HG03066 (cell line): Measurements from ENCODE around the gene NUTM2E.
A peak's percentile ranks its signal among the peaks of the same experiment; 100 is the strongest.
"Not testable (repeated sequence)": the region's sequence is repeated elsewhere in the genome, so short reads cannot be mapped to it uniquely, and the experiment has no call there.

ENCODE experiments used
- ATAC-seq: cut with Tn5 transposase; IDR thresholded peaks from one replicate; pipeline ENCODE4 v1.9.1; 2021; ENCODE audit warnings: low read depth; ENCODE audit not compliant: unreplicated experiment

NUTM2E gene

GRCh38 chr10:79826496-79827215 is at the start of gene NUTM2E:
Gene NUTM2E (plus strand): TSS chr10:79826739. CDS start chr10:79841741, 15,002 bp downstream.
- ATAC-seq: peak; percentile 93

GRCh38 chr10:79777997-79778396 is 48.5 kb upstream of the NUTM2E start:
- ATAC-seq: not testable (repeated sequence)

- peak; percentile 93 for ATAC-seq
Measured at GRCh38 chr10:79779310-79779938, 47.1 kb upstream of the NUTM2E start.

GRCh38 chr10:79779992-79780391 is 46.5 kb upstream of the NUTM2E start:
- not testable (repeated sequence) for ATAC-seq

- ATAC-seq: not testable (repeated sequence)
Measured at GRCh38 chr10:79781584-79781983, 45.0 kb upstream of the NUTM2E start.

- not testable (repeated sequence) for ATAC-seq
Measured at GRCh38 chr10:79787455-79787952, 39.0 kb upstream of the NUTM2E start.

GRCh38 chr10:79789351-79789750 is 37.2 kb upstream of the NUTM2E start:
- not testable (repeated sequence) for ATAC-seq

GRCh38 chr10:79791906-79792517 is 34.5 kb upstream of the NUTM2E start:
- not testable (repeated sequence) for ATAC-seq

- ATAC-seq: not testable (repeated sequence)
Measured at GRCh38 chr10:79799337-79799736, 27.2 kb upstream of the NUTM2E start.

GRCh38 chr10:79805857-79806256 is 20.7 kb upstream of the NUTM2E start:
- not testable (repeated sequence) for ATAC-seq

- ATAC-seq: not testable (repeated sequence)
Measured at GRCh38 chr10:79811895-79812294, 14.6 kb upstream of the NUTM2E start.

- ATAC-seq: not testable (repeated sequence)
Measured at GRCh38 chr10:79816290-79816689, 10.2 kb upstream of the NUTM2E start.

- not testable (repeated sequence) for ATAC-seq
Measured at GRCh38 chr10:79823387-79823786, 3.2 kb upstream of the NUTM2E start.

GRCh38 chr10:79825587-79826011 is 940 bp upstream of the NUTM2E start:
- ATAC-seq: peak; percentile 24

GRCh38 chr10:79826131-79826495 is 426 bp upstream of the NUTM2E start:
- not testable (repeated sequence) for ATAC-seq

- not testable (repeated sequence) for ATAC-seq
Measured at GRCh38 chr10:79833833-79834232, 7.3 kb downstream of the NUTM2E start.

- ATAC-seq: not testable (repeated sequence)
Measured at GRCh38 chr10:79835891-79836290, 9.4 kb downstream of the NUTM2E start.

- not testable (repeated sequence) for ATAC-seq
Measured at GRCh38 chr10:79836891-79837290, 10.4 kb downstream of the NUTM2E start.

GRCh38 chr10:79838441-79838840 is 11.9 kb downstream of the NUTM2E start:
- ATAC-seq: not testable (repeated sequence)

GRCh38 chr10:79853191-79853854 is 26.8 kb downstream of the NUTM2E start:
- not testable (repeated sequence) for ATAC-seq

- not testable (repeated sequence) for ATAC-seq
Measured at GRCh38 chr10:79862269-79862668, 35.7 kb downstream of the NUTM2E start.
